Stimulated activated CD8-positive, alpha-beta memory T cell treated with anti-CD3 and anti-CD28 coated beads, Interleukin-7, amount 100 ng/mL, for 24 hours (primary cell): ENCODE measurements around the gene SEPHS1.

Experiments used
- DNase-seq: peaks from one replicate; pipeline ENCODE4 v3.0.0-alpha.2; 2020; ENCODE audit warnings: low read depth

SEPHS1 gene

DNA sequence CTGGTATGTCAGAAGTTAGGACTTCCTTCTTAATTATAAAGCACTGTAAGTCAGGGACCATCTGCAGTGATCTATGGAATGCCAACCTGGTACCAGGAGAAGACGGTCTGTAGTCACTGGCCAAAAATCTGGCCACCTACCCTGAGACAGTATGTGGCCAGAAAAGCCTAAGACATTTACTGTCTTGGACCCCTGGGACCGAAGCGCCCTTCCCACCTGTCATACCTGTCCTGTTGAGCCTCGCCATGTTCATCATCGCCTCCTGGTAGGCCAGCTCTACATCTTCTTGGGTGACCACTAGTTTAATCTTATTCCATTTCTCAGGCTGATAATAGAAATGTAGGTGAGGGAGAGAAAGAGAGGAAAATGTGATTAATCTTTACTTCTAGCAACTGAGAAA, 20.0 kb downstream of the SEPHS1 start:
- DNase-seq = no peak

DNA sequence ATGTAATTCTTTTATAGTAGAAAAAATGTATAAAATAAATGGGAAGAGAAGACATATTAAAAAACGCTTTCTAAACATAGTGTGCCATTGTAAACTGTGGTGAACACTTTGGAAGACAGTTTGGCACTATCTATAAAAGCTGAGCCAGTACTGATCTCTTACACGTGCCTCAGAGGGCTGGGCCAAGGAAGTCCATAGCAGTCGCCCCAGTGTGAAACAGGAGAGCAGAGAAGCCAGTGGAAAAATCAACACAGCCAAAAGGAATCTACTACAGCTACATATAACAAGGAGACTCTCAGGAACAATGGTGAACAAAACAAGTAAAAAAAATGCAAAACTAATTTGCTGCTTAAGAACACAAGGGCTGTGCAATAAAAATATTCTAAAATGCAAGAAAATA, 20.6 kb downstream of the SEPHS1 start:
- no peak for DNase-seq

DNA sequence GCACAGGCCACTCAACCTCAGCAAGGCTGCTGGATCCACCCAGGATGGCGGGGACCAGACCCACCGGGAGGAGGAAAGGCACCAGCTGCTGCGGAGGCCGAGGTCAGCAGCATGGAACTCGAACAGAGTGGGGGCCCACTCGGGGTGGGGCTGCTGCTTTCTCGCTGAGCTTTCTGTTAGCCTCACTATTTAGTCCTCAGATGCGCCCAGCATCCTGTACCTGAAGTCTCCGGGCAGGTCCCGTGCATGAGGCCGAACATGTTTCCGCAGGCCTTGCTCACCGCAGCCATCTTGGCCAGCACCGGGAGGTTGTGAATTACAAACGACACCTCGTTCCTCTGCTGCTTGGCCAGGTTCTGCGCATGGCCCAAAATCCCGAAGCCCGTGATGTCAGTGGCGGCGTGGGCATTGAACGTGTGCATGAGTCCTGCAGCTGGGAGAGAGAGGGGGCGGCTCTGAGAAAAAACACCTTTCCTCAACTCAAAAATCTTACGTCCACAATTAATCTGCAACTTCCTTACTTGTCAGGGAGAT, 25.4 kb downstream of the SEPHS1 start:
- DNase-seq = no peak

DNA sequence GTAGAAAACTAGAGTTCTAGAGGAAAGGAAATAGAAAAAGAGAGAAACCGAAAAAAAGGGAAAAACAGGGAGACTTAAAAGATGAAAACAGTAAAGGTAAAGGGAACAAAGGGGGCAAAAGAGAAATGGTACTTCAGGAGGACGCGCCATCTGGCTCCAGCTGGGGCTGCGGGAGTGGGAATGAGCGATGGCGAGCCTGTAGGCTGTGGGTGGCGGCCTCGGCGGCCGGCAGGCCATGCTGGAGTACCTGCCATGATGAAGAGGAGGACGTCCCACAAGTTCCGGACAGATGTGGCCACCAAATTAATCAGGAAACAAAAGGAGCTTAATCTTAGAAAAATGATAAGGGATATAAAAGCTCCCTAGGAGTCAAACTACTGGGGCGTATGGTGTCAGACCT, 26.5 kb downstream of the SEPHS1 start:
- no peak for DNase-seq

DNA sequence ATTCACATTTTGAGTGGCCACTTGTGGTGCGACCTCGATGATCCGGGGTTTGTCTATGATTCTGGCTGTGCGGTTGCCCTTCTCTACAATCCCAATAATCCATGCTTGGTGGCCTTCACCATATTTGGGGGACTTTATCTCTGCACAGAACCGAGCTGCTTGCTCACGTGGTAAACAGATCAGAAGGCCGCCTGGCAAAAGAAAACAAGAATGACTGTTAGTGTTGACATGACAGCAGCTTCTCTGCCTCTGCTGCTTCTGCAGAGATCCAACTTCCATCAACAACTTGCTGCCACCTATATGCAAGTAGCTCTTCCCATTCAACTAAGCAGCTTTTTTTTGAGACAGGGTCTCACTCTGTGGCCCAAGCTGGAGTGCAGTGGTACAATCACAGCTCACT, 28.9 kb downstream of the SEPHS1 start:
- DNase-seq = no peak

DNA sequence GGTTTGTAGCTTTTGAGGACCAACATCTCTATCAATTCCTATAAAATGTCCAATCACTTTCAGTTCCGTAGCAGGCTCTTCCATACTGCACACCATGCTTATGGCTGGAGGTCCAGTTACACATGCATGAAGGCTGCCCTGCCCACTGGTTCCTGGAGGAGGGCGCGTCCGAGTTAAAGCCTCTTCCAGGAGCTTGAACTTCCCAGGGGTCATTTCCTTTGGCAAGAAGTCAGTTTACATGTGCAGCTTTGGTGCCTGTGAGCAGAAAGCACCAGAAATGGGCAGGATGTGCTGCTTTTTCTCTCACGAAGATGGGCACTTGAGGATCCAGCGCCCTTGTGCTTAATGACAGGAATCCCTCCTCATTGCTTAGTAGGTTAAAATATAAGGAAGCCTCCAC, 30.6 kb downstream of the SEPHS1 start:
- no peak for DNase-seq

DNA sequence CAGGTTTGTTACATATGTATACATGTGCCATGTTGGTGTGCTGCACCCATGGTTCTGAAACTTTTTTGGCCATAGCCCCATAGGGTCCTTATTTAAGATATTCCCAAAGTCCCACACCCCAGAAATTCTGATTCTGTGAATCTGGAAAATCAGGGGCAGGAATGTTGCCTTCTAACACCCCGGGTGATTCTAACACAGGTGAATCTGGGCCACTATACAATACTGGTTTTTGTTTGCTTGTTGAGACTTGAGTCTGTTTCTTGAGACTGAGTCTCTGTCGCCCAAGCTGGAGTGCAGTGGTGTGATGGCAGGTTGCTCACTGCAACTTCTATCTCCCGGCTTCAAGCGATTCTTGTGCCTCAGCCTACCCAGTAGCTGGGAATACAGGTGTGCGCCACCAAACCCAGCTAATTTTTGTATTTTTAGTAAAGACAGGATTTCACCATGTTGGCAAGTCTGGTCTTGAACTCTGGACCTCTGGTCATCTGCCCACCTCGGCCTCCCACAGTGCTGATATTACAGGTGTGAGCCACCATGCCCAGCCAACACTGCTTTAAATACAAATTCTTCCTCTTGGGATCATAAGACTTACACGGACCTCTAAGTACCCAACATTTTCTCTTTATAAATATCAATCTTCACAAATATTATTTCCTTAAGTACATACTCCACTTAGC, 31.3 kb downstream of the SEPHS1 start:
- no peak for DNase-seq

DNA sequence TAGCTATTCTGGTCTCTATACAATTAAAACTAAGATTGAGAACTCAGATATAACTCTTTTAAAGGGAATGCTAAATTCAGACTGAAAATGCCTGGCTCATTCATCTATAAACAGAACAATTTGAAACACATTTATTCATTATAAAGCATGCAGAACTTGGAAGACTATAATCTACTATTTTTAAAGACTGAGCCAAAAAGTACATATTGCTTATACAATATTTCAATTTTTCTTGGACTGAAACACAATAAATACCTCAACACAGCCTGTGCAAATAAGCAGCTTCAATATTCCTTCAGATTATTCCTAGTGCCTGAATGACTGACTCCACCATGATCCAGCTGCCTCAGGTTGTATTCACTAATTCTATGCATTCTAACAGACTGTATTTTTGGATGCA, 32.7 kb downstream of the SEPHS1 start:
- DNase-seq = no peak

DNA sequence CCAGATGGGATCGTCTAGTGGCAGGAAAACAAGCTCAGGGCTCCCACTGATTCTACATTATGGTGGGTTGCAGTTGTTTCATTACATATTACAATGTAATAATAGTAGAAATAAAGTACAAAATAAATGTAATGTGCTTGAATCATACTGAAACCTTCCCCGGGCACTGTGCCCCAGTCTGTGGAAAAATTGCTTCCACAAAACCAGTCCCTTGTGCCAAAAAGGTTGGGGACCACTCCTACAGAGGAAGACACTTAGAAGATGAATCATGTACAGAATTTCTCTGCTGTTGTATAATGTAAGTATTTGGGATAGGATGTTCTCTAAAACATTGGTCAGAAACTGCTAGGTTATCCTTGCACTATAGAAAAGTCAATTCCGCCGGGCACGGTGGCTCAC, 36.9 kb downstream of the SEPHS1 start:
- no peak for DNase-seq

DNA sequence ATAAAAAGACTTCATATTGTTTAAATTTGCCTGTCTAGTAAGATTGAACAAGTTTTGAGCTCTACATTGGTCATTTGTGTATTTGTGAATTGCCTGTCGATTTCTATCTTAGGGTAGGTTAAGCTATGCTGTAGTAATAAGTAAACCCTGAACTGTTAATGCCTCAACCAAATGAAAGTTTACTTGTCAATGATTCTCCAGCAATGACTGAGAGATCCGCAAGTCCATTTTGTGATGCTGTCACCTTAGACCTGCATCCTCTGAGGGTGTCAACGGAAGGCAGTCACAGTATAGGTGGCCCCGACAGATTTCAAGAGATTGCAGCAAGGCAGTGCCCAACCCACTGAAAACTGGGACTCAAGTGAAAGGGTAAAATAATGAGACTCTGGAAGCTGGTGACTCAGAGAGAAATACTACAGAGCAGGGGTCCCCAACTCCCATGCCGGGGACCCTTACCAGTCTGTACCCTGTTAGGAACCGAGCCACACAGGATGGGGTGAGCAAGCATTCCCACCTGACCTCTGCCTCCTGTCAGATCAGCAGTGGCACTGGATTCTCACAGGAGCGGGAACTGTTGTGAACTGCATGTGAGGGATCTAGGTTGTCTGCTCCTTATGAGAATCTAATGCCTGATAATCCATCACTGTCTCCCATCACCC, 37.4 kb downstream of the SEPHS1 start:
- DNase-seq = no peak

DNA sequence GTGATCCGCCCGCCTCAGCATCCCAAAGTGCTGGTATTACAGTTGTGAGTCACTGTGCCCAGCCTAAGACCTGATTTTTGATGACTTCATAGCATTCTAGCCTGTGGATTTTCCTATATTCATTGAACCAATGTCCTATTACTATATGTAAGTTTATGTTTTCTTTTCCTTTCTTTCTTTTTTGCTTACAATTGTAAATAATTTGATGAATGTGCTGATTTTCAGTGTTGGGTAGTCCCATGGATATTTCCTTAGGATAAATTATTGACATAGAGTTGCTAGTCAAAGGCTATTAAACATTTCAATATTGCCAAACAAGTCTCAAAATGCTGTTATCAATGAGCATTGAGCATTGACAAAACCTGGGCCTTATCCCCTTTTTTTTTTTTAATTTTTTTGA, 38.3 kb downstream of the SEPHS1 start:
- DNase-seq = no peak

DNA sequence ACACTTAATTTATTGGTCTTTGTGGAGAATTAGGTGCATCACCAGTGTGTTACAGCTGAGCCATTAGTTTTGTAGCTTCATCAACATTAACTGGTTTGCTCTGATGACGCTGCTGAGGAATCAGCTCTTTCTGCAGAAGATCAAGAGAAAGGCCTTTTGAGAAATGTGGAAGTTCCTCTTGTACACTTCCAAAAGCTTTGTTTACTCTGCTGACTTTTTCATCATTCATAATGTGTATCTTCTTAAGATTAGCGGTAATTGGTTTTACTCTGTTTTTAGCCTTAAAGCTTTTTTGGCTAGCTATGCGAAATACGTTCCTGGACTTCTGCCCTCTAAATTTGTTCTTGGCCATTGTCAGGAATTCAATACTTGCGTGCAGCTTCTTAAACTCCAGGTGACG, 40.0 kb downstream of the SEPHS1 start:
- no peak for DNase-seq

DNA sequence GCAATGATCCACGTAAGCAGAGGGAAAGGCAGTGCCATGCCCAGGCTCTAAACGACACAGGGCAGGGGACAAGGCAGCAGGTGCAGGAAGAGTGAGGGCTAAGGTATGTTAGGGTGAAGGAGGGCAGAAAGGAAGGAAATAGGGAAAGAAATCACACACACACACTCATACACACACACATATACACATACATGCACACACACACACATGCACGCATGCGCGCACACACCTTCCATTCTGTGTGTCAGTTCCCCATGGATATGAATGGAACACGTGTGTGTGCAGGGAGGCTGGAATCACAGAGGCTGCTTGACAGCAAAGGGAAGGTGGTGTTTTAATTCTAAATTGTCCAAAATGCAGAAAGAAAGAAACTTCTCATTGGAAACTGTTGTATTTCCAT, 42.0 kb downstream of the SEPHS1 start:
- no peak for DNase-seq

DNA sequence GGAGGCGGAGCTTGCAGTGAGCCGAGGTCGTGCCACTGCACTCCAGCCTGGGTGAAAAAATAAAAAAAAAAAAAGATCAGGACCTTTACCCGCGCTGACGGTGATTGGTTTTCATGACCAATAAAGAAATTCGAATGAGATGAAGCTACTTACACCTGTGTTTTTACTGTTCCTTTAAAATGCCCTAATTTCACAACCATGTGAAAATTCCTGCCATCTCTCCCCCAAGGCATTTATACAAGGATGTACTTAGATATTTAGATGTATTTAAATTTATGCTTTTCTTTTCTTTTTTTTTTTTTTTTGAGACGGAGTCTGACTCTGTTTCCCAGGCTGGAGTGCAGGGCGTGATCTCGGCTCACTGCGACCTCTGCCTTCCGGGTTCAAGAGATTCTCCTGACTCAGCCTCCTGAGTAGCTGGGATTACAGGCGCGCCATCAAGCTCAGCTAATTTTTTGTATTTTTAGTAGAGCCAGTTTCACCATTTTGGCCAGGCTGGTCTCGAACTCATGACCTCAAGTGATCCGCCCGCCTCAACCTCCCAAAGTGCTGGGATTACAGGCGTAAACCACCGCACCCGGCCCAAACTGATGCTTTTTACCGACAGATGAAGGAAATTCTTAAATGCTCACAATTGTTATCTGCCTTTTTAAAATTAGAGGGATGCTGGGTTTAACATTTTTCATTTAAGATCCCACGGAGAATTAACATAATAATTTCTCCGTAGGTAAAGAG, 45.1 kb downstream of the SEPHS1 start:
- DNase-seq = no peak

DNA sequence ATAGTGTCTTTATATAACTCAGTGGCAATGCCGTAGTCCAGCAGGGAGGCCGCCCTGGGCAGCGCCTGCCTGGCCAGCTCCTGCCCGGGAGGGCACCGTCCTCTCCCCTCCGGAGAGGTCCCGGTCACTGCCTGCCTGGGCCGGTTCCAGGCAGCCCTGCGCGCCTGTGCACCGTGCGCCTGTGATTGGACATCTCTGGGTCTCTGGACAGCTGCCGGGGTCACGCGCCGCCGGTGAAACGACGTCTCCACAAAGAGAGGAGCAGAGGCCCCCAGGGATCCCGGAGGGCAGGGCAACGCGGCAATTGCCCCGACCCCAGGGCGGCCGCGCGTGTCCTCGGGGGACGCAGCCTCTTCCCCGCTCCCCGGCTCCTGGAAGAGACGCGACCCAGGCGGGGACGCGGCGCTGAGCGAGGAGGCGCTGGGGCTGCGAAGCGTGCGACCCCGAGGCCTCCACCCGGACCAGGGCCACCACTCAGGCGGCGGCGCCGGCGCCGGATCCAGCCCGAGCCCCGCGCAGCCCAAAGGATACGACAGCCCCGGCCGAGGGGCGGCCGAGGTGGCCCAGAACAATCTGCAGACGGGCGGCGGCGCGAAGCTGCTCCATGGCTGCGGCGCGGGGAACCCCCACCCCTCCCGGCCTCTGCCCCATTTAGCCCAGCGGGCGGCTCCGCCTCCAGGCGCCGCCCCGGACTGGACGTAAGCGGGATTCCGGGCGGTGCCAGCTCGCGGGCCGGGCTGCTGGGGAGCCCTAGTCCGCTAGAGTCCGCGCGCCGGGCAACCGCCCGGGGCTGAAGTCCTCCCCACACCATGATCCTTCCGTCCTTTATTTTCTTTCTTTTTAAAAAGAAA, 48.4 kb downstream of the SEPHS1 start, which contains the start of gene PHYH:
Gene PHYH, minus strand, starts transcription at position 628 of the 851 bp plus-strand sequence. Its CDS starts 22 bp downstream, at position 606.
- peak; percentile 42 for DNase-seq

DNA sequence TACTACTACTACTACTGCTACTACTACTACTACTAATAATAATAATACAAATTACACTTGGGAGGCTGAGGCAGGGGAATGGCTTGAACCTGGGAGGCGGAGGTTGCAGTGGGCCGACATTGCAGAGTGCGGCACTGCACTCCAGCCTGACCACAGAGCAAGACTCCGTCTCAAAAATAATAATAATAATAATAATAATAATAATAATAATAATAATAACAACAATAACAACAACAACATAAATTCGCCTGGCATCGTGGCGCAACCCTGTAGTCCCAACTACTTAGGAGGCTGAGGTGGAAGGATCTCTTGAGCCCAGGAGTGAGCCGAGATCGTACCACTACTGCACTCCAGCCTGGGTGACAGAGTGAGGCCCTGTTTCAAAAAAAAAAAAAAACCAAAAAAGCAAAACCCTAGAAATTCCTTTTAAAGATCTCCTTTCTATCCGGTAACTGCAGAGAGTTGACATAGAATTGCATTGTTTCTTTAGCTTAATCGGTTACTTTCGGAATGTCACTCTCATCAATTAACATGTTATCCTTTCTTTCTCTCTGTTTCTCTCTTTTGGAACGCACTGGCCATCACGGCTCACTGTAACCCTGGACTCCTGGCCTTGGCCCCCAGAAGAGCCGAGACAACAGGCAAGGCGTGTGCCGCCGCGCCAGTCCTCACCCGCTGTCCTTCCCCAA, 49.2 kb downstream of the SEPHS1 start:
- DNase-seq = no peak

DNA sequence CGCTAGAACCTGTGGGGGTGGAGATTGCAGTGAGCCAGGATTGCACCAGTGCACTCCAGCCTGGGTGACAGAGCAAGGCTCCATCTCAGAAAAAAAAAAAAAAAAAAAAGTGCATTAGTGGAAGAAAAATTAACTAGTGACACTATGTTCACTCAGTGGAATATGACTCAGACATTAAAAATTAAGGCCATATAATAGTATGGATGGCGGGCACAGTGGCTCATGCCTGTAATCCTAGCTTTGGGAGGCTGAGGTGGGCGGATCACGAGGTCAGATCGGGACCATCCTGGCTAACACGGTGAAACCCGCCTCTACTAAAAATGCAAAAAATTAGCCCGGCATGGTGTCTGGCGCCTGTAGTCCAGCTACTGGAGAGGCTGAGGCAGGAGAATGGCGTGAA, 51.6 kb downstream of the SEPHS1 start:
- DNase-seq = no peak

DNA sequence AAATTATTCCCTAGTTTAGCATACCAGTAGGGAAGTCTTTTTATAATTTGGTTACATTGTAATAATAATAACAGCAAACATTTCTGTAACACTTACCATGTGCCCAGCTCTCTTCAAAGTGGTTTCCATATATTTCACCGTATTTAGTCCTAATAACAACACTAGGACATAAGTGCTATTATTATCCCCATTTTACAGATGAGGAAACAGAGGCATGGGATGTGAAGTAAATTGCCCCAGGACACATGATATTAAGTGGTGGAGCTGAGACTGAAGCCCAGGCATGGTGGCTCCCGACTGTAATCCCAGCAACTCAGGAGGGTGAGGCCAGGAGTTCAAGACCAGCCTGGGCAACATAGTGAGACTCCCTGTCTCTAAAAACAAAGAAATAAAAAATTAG, 53.3 kb downstream of the SEPHS1 start:
- DNase-seq = no peak

DNA sequence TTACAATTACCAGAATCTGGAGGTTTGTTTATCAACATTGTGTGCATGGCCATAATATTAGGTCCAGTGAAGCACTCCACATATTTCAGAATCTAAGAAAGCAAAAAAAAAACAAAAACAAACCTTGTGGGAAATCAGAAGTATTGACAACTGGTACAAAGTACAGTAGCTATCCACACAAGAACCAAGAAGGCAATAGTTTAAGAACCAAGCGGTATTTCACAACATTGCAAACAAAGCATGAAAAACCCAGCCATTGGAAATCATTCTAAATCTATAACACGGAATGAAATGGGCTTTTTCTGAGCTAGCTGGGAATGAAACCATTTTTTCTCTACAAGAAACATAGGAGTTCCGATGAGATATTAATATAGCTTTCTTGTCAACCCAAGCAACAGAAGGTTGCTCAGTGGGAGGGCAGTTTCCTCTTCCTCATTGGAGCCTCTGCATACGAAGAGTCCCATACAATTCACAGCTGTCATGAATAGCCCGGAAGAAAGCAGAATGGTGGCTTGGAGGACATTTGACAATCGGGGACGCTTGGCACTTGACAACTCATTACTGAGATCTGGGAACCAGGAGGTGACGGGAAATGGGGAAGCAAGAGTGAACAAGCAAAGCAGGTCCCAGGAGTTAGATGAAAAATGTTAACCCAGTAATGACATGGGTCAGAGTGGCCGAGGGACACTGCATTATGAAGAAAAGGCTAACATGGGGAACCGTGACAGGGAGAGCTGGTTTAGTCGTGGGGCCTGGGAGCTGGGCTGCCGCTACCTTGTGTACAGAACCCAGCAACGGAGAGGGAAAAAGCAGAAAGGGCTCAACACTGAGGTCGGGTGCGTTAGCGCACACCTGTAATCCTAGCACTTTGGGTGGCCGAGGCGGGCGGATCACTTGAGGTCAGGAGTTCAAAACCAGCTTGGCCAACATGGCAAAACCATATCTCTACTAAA, 56.0 kb downstream of the SEPHS1 start:
- DNase-seq = no peak

DNA sequence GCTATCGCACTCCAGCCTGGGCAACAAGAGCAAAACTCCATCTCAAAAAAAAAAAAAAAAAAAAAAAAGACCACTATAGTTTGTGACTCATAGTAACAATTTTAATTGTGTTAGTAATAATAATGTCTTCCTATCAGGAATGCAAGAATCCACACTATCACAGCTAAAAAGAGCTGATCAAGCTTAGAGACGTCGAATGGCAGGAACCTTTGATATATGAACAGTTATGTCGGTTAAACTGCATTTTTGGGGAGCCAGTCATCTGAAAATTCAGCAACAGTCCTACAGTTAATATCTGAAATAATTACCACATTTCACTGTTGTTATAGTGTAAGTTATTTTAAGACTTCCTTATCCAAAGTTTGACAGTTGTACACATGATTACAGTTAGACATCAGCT, 57.0 kb downstream of the SEPHS1 start:
- DNase-seq = no peak
